Measurements from ENCODE around the gene NSD2.
"Not testable (repeated sequence)": the region's sequence is repeated elsewhere in the genome, so short reads cannot be mapped to it uniquely, and the experiment has no call there.

Gene NSD2

GRCh38 chr4:1842339-1842895 is 28.8 kb upstream of the NSD2 start:
- DNase-seq (ENCODE audit: low spot score) = no peak

GRCh38 chr4:1842993-1843448 is 28.2 kb upstream of the NSD2 start:
- DNase-seq (ENCODE audit: low spot score) = no peak

- peak; percentile 51 for DNase-seq (ENCODE audit: low spot score)
Observed at GRCh38 chr4:1843852-1844251, 27.3 kb upstream of the NSD2 start.

GRCh38 chr4:1844618-1845017 is 26.6 kb upstream of the NSD2 start:
- DNase-seq (ENCODE audit: low spot score) = not testable (repeated sequence)

- DNase-seq (ENCODE audit: low spot score) = no peak
Observed at GRCh38 chr4:1846580-1846979, 24.6 kb upstream of the NSD2 start.

- DNase-seq (ENCODE audit: low spot score) = no peak
Observed at GRCh38 chr4:1850276-1850675, 20.9 kb upstream of the NSD2 start.

GRCh38 chr4:1851160-1851559 is 20.0 kb upstream of the NSD2 start:
- no peak for DNase-seq (ENCODE audit: low spot score)

GRCh38 chr4:1851575-1852410 is 19.4 kb upstream of the NSD2 start:
- no peak for DNase-seq (ENCODE audit: low spot score)

- DNase-seq (ENCODE audit: low spot score) = no peak
Observed at GRCh38 chr4:1852904-1853623, 18.1 kb upstream of the NSD2 start.

- DNase-seq (ENCODE audit: low spot score) = no peak
Observed at GRCh38 chr4:1854752-1855151, 16.4 kb upstream of the NSD2 start.

- no peak for DNase-seq (ENCODE audit: low spot score)
Observed at GRCh38 chr4:1855333-1856070, 15.7 kb upstream of the NSD2 start.

- DNase-seq (ENCODE audit: low spot score) = peak; percentile 93
Observed at GRCh38 chr4:1856071-1856942, 14.9 kb upstream of the NSD2 start, which contains the start of gene LETM1. TSS of gene LETM1 (minus strand) at chr4:1856156. CDS start at chr4:1855950, 206 bp downstream.

GRCh38 chr4:1856943-1857699 is 14.1 kb upstream of the NSD2 start:
- peak; percentile 48 for DNase-seq (ENCODE audit: low spot score)

GRCh38 chr4:1857931-1858330 is 13.3 kb upstream of the NSD2 start:
- DNase-seq (ENCODE audit: low spot score) = no peak

- no peak for DNase-seq (ENCODE audit: low spot score)
Observed at GRCh38 chr4:1859389-1859753, 11.8 kb upstream of the NSD2 start.

GRCh38 chr4:1862055-1862911 is 8.9 kb upstream of the NSD2 start:
- DNase-seq (ENCODE audit: low spot score) = no peak

GRCh38 chr4:1862961-1863296 is 8.3 kb upstream of the NSD2 start:
- DNase-seq (ENCODE audit: low spot score) = no peak

- DNase-seq (ENCODE audit: low spot score) = no peak
Observed at GRCh38 chr4:1863297-1864033, 7.7 kb upstream of the NSD2 start.
